Kidney (tissue), 14 donors: ENCODE results near the gene POLR2F. TPM values are rescaled to one million over a fixed set of nuclear protein-coding genes. Genes with fewer than 3 reads are reported as not detected.

Source experiments
- DNase-seq, 5 donors: peaks; one replicate each; pipeline ENCODE4 v3.0.0-alpha.2; 2013 to 2020
- FAIRE-seq: peaks from 2 replicates; lab custom pipeline; 2012; peaks lifted over from hg19 to GRCh38; lab: Jason Lieb, UNC
- H3K27ac ChIP-seq, 2 donors: one replicate each; pipeline ENCODE4 v1.7.0; 2013; ENCODE audit warnings: low read depth in 2 of 2, low read length in 2 of 2, inconsistent platforms in 1 of 2
- H3K27me3 ChIP-seq: one replicate; pipeline ENCODE4 v1.7.1; 2013; ENCODE audit warnings: low read length, inconsistent platforms; ENCODE audit not compliant: control insufficient read depth, insufficient read depth
- H3K36me3 ChIP-seq, 3 donors: one replicate each; pipeline versions ENCODE4 v1.7.0 to v1.7.1; 2013; ENCODE audit warnings: low read length in 3 of 3, control low read depth in 1 of 3, inconsistent platforms in 1 of 3; ENCODE audit not compliant: insufficient read depth in 3 of 3, control insufficient read depth in 2 of 3
- H3K4me1 ChIP-seq, 3 donors: one replicate each; pipeline versions ENCODE4 v1.7.0 to v1.7.1; 2013; ENCODE audit warnings: low read length in 3 of 3, inconsistent platforms in 1 of 3, low read depth in 1 of 3; ENCODE audit not compliant: control insufficient read depth in 2 of 3, insufficient read depth in 2 of 3
- H3K4me3 ChIP-seq, 3 donors: one replicate each; pipeline versions ENCODE4 v1.7.0 to v1.8.1; 2013; ENCODE audit warnings: low read length in 3 of 3, control low read depth in 1 of 3, inconsistent platforms in 1 of 3
- H3K9ac ChIP-seq, 3 donors: one replicate each; pipeline versions ENCODE4 v1.7.0 to v1.7.1; 2013; ENCODE audit warnings: low read length in 3 of 3, control low read depth in 1 of 3, inconsistent platforms in 1 of 3
- H3K9me3 ChIP-seq, 3 donors: one replicate each; pipeline versions ENCODE4 v1.7.0 to v1.7.1; 2013; ENCODE audit warnings: low read length in 3 of 3, control low read depth in 1 of 3, inconsistent platforms in 1 of 3; ENCODE audit not compliant: control insufficient read depth in 2 of 3, insufficient read depth in 1 of 3
- intact Hi-C: fragments of 100-400 bp; cut with DNase I; formaldehyde crosslinking; loops from one replicate; pipeline ENCODE4 v1.11.1; 2022
- polyA plus RNA-seq: library from polyadenylated mRNA; stranded (reverse); fragments of 350-450 nt; fragmentation: Illumina TruSeq; extraction: RNeasy Lipid Tissue Mini Kit (QIAGEN cat#74804); gene quantifications from one replicate; pipeline ENCODE4 v1.2.3, GENCODE V29; 2014; ENCODE audit warnings: low read depth, low replicate concordance; ENCODE audit not compliant: insufficient read depth
- total RNA-seq: library from RNA; stranded (reverse); fragmentation: NEBNext Ultra II Directional; extraction: Animal tissue kit (Norgen Biotek cat#: 25700); gene quantifications from one replicate; pipeline ENCODE4 v1.2.1, GENCODE V29; 2021
- TF ChIP-seq, protein P1 (sequence below): IDR thresholded peaks from 3 replicates; pipeline ENCODE4 v1.5.1; 2012; ENCODE audit warnings: mild to moderate bottlenecking, moderate library complexity, borderline replicate concordance; ENCODE audit not compliant: insufficient read depth; ENCODE audit errors: extremely low read depth
- donor health status: control.
- donor health status: control.
- donor health status: control.
- donor health status: control.
- donor health status: control.
- donor health status: DM: yes; HTN: yes; CAD: no.
- donor health status: Normal renal cell carcinoma (clear cell type).

Gene POLR2F
- total and polyA plus RNA-seq, 2 donors from 2014 or later = 57.9 to 121 TPM

DNA sequence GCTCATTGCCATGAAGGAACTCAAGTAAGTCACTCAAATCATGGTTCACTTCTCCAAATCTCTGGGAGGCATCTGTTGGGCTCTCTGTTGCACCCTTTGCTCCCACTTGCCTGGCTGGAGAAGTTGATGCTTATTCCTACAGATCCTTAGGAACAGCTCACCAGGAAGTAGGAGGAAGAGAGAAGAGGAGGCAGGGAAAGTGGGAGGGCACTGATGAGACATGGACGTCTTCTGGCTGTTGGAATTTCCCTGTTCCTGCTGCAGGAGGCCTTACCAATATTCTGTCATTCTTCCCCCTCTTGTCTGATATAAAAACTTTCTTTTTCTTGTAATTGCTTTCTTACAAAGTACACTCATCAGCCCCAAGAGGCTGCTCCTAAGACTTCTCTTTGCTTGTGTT, 13.6 kb downstream of the POLR2F start:
- Histone ChIP-seq H3K4me1 (peaks cover 0 to 7% (median 6%) of the 10 kb centered on the region in 3 donors), H3K27me3 (no peaks in the 10 kb centered on the region), H3K9ac (no peak overlapping the region), H3K4me3 (no peak overlapping the region), H3K27ac (no peak overlapping the region), H3K9me3 (no peaks in the 10 kb centered on the region), H3K36me3 (peaks cover 6 to 20% (median 10%) of the 10 kb centered on the region in 3 donors)
- TF ChIP-seq, protein P1, sequence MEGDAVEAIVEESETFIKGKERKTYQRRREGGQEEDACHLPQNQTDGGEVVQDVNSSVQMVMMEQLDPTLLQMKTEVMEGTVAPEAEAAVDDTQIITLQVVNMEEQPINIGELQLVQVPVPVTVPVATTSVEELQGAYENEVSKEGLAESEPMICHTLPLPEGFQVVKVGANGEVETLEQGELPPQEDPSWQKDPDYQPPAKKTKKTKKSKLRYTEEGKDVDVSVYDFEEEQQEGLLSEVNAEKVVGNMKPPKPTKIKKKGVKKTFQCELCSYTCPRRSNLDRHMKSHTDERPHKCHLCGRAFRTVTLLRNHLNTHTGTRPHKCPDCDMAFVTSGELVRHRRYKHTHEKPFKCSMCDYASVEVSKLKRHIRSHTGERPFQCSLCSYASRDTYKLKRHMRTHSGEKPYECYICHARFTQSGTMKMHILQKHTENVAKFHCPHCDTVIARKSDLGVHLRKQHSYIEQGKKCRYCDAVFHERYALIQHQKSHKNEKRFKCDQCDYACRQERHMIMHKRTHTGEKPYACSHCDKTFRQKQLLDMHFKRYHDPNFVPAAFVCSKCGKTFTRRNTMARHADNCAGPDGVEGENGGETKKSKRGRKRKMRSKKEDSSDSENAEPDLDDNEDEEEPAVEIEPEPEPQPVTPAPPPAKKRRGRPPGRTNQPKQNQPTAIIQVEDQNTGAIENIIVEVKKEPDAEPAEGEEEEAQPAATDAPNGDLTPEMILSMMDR = no peak
- intact Hi-C loops = loop anchor here (10.0 kb wide), 1 partner anchor 152 kb away; no protein-coding TSS in a partner anchor
- DNase-seq = no peak
- no peak for FAIRE-seq

DNA sequence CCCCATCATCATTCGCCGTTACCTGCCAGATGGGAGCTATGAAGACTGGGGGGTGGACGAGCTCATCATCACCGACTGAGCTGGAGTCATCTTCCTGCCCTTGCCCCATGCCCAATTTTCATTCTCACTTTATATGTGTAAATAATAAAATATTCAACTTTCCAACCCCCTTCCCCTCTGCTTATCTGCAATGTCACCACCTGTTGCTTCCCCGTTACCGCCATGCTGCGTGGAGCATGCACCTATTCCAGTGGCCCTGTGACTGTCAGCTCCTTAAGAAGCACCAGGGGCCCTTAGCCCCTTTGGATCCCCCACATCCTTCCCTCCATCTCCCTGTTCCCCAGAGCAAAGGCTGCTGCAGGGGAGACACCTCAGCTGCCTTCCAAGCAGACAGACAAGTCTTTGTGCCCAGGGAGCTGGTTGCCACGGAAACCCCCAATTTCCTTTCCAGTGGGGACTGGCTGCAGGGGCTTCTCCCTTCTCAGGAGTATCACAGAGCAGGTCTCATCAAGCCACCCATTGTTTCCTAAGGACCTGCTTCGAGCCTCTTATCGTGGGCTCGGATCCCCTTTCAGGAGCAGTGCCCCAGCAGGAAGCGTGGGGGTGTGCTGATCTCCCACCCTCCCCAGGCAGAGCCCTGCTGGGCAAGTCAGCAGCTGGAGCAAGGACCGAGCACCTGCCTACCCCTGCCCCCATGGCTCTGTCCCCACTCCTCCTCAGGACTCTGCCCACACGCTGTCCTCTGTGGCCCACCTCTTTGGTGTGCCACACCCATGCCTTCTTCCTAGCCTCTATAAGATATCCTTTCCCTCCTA, 14.3 kb downstream of the POLR2F start:
- FAIRE-seq = no peak
- TF ChIP-seq, protein P1 = no peak
- intact Hi-C loops = loop anchor here (10.0 kb wide), 1 partner anchor 153 kb away; no protein-coding TSS in a partner anchor

DNA sequence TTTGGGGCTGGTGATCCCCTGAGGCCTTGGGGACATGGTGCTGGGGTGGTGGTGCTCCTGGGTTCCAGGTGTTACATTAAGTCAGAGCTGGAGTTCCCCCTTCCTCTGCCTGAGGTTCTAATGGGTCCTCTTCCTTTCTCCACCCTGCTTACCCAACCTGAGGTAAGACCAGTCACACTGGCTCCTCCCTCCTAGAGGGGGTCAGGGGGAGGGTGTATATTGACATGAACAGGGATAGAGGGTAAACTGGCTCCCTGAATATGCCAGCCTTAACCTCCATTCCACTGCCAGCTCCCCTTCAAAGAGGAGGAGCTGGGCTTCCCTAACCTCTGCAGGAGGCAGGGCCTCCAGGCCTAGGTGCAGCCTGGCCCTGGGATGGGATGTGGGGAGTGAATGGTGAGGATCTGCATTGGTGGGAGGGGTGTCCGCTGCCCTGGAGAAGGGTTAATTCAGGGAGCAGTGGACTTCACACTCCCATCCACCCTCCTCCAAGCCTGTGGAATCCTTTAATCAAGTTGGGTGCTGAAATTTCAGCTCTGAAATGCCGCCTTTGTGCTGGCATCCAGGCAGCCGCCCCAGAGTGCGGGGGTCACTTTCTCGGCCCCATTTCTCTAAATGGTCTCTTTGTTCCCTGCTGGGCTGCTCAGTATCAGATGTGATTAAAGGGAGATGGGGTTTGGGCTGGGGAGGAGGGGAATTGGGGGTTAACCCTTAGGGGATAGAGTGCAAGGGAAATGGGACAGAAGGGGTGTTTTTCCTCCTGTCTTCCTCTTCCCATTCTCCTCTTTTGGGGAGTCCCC, 15.2 kb downstream of the POLR2F start:
- Histone ChIP-seq H3K36me3 (peaks cover 4 to 17% (median 10%) of the 10 kb centered on the region in 3 donors), H3K9ac (no peak overlapping the region), H3K4me3 (no peak overlapping the region), H3K4me1 (peaks cover 0 to 7% (median 6%) of the 10 kb centered on the region in 3 donors), H3K9me3 (no peaks in the 10 kb centered on the region), H3K27ac (no peak overlapping the region), H3K27me3 (no peaks in the 10 kb centered on the region)
- intact Hi-C loops = loop anchor here (10.0 kb wide), 1 partner anchor 154 kb away; no protein-coding TSS in a partner anchor
- TF ChIP-seq, protein P1 = no peak
- DNase-seq (no peak), FAIRE-seq (no peak)

More for the DNA sequence above, 14.3 kb downstream of the POLR2F start:
- Histone ChIP-seq H3K36me3 (peaks cover 4 to 19% (median 10%) of the 10 kb centered on the region in 3 donors), H3K27ac (no peak overlapping the region), H3K4me1 (peaks cover 0 to 7% (median 6%) of the 10 kb centered on the region in 3 donors), H3K9me3 (no peaks in the 10 kb centered on the region), H3K9ac (no peak overlapping the region), H3K4me3 (no peak overlapping the region), H3K27me3 (no peaks in the 10 kb centered on the region)
- DNase-seq = no peak
